Measurements from ENCODE around the gene CAMK2D. TPM values are rescaled to one million over a fixed set of nuclear protein-coding genes. Genes with fewer than 3 reads are reported as not detected.

CAMK2D gene
- total and polyA plus RNA-seq, 7 donors, result 41.2 to 183 (median 83.8) TPM

DNA sequence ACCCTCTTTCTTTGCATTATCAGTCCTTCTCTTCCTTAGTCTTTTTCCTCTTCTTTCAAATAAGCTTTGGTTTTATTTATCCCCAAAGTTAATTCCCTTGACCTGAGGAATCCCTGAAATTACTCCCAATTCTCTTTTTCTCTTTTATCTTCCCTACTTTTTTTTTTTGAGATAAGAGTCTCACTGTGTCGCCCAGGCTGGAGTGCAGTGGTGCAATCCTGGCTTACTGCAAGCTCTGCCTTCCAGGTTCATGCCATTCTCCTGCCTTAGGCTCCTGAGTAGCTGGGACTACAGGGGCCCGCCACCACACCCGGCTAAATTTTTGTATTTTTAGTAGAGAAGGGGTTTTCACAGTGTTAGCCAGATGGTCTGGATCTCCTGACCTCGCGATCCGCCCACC lies 17.8 kb downstream of the CAMK2D start:
- Histone ChIP-seq H3K4me3 (no peak overlapping the region), H3K9me3 (no peaks in the 10 kb centered on the region), H3K27me3 (ENCODE audit: insufficient read depth in 3 of 3, low read length in 2 of 3) (no peaks in the 10 kb centered on the region), H3K4me1 (peaks cover 69% of the 10 kb centered on the region), H3K27ac (peak overlapping the region; percentile 59), H3K36me3 (ENCODE audit: insufficient read depth in 1 of 2, low read depth in 1 of 2) (no peaks in the 10 kb centered on the region)
- DNase-seq (no peak), ATAC-seq (no peak)
- intact Hi-C loops (cut with DNase I), result no loop called here
- WGBS, 3 donors, result 99 to 100% (median 99%) methylated on average over 6 of the region's 6 CpGs
- no peak for TF ChIP-seq CTCF (IDR thresholded peaks at IDR 0.05)

GRCh38 chr4:113742643-113743042 lies 18.9 kb downstream of the CAMK2D start:
- Histone ChIP-seq H3K4me1 (peaks cover 67% of the 10 kb centered on the region), H3K9me3 (no peaks in the 10 kb centered on the region), H3K4me3 (no peak overlapping the region), H3K27ac (peak overlapping the region; percentile 59), H3K27me3 (ENCODE audit: insufficient read depth in 3 of 3, low read length in 2 of 3) (no peaks in the 10 kb centered on the region), H3K36me3 (ENCODE audit: insufficient read depth in 1 of 2, low read depth in 1 of 2) (no peaks in the 10 kb centered on the region)
- intact Hi-C loops (cut with DNase I), result no loop called here
- DNase-seq, result no peak
- 58 to 85% (median 71%) methylated on average over 2 of the region's 2 CpGs for WGBS, 3 donors
- no peak for TF ChIP-seq CTCF (IDR thresholded peaks at IDR 0.05)
- peak in 3 of 4 donors; percentile 42 to 63 (median 61) for ATAC-seq

DNA sequence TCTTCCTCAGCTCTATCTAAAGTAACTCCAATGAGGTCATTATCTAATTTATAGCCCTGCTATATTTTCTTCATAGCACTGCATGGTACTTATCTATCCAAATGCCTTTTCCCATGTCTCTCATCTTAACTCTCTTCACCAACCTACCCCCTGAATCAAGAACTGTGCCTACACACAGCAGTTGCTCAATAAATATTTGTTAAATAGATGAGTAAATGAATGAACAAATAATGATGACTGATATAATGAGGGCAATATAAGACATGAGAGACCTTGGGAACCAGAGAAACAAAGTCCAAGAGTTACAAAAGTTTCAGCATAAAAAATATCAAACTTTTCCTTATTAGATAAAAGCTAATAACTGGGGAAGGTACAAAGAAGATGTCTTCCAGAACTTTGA lies 19.6 kb downstream of the CAMK2D start:
- TF ChIP-seq CTCF (IDR thresholded peaks at IDR 0.05), result no peak
- DNase-seq (no peak), ATAC-seq (no peak)
- H3K4me1 ChIP-seq, result peaks cover 60% of the 10 kb centered on the region
- intact Hi-C loops (cut with DNase I), result no loop called here
- H3K4me3 ChIP-seq, result no peak overlapping the region
- H3K27me3 ChIP-seq (ENCODE audit: insufficient read depth in 3 of 3, low read length in 2 of 3), result no peaks in the 10 kb centered on the region
- no peaks in the 10 kb centered on the region for H3K9me3 ChIP-seq
- H3K36me3 ChIP-seq (ENCODE audit: insufficient read depth in 1 of 2, low read depth in 1 of 2), result no peaks in the 10 kb centered on the region
- H3K27ac ChIP-seq, result peak overlapping the region; percentile 59

GRCh38 chr4:113740857-113741379 lies 20.6 kb downstream of the CAMK2D start:
- Histone ChIP-seq H3K9me3 (no peaks in the 10 kb centered on the region), H3K4me3 (no peak overlapping the region), H3K4me1 (peaks cover 60% of the 10 kb centered on the region), H3K27me3 (ENCODE audit: insufficient read depth in 3 of 3, low read length in 2 of 3) (no peaks in the 10 kb centered on the region), H3K27ac (no peak overlapping the region), H3K36me3 (ENCODE audit: insufficient read depth in 1 of 2, low read depth in 1 of 2) (no peaks in the 10 kb centered on the region)
- no peak for TF ChIP-seq CTCF (IDR thresholded peaks at IDR 0.05)
- DNase-seq (no peak), ATAC-seq (no peak)
- intact Hi-C loops (cut with DNase I), result no loop called here
- 89 to 91% (median 90%) methylated on average over 2 of the region's 2 CpGs for WGBS, 3 donors

DNA sequence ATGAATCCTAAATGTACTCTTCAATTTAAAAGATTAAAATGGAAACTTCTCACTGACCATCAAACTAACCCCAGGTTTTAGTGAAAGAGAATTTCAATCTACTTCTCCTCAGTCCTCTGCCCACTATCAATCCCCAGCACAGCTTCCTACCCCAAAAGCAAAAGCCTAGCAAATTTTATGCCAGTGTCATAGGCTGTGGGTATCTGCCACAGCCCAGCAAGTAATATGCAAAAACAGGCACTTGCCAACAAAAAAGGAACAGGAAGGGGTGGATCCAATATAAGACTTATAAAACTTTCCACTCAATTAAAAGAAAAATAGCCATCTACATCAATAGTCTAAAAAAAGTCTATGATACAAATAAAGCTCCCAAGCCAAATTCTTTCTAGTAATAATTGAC lies 22.3 kb downstream of the CAMK2D start:
- Histone ChIP-seq H3K27me3 (ENCODE audit: insufficient read depth in 3 of 3, low read length in 2 of 3) (no peaks in the 10 kb centered on the region), H3K4me3 (no peak overlapping the region), H3K36me3 (ENCODE audit: insufficient read depth in 1 of 2, low read depth in 1 of 2) (no peaks in the 10 kb centered on the region), H3K27ac (no peak overlapping the region), H3K4me1 (peaks cover 56% of the 10 kb centered on the region), H3K9me3 (no peaks in the 10 kb centered on the region)
- ATAC-seq (no peak), DNase-seq (no peak)
- no peak for TF ChIP-seq CTCF (IDR thresholded peaks at IDR 0.05)
- intact Hi-C loops (cut with DNase I), result no loop called here

Measured in psoas muscle (tissue), 8 donors.